H1 (cell line): ENCODE results near the gene KCTD21. TPM values are rescaled to one million over a fixed set of nuclear protein-coding genes. Genes with fewer than 3 reads are reported as not detected.
A peak's percentile ranks its signal among the peaks of the same experiment; 100 is the strongest.
"Not testable (repeated sequence)": the region's sequence is repeated elsewhere in the genome, so short reads cannot be mapped to it uniquely, and the experiment has no call there.

Source experiments
- CTCF ChIA-PET: fragments of 300-600 bp; sonication (Branson Sonifier 250); formaldehyde crosslinking; loops from one replicate; lab custom pipeline; 2021; ENCODE audit not compliant: partially characterized antibody; lab: Charles Lee
- POLR2A ChIA-PET: fragments of 300-600 bp; sonication (Branson Sonifier 250); formaldehyde crosslinking; loops from one replicate; lab custom pipeline; 2021; ENCODE audit warnings: inconsistent platforms; ENCODE audit not compliant: partially characterized antibody; lab: Charles Lee
- DNase-seq, 2 experiments: peaks; one replicate each; pipeline versions ENCODE4 v3.0.0 to v3.0.0-alpha.2; 2010 to 2022; ENCODE audit warnings: low spot score in 2 of 2, low read depth in 1 of 2, mixed read lengths in 1 of 2
- FAIRE-seq: peaks from 2 replicates; lab custom pipeline; 2011; peaks lifted over from hg19 to GRCh38; lab: Jason Lieb, UNC
- H2AFZ ChIP-seq: 2 replicates; pipeline ENCODE4 v1.8.1; 2012; ENCODE audit warnings: low read length, inconsistent platforms
- H2AK5ac ChIP-seq: 2 replicates; pipeline ENCODE4 v1.6.1; 2013; ENCODE audit warnings: low read depth, low read length
- H2BK120ac ChIP-seq: replicated peaks from 2 replicates; pipeline ENCODE3; 2013; ENCODE audit warnings: low read depth, low read length, inconsistent platforms
- H2BK12ac ChIP-seq: 2 replicates; pipeline ENCODE4 v1.6.1; 2013; ENCODE audit warnings: low read depth, low read length
- H2BK15ac ChIP-seq: 2 replicates; pipeline ENCODE4 v1.6.1; 2013; ENCODE audit warnings: low read length
- H2BK20ac ChIP-seq: 2 replicates; pipeline ENCODE4 v1.6.1; 2013; ENCODE audit warnings: low read length
- H2BK5ac ChIP-seq: 2 replicates; pipeline ENCODE4 v1.6.1; 2013; ENCODE audit warnings: low read depth, low read length
- H3K14ac ChIP-seq: 2 replicates; pipeline ENCODE4 v1.6.1; 2013; ENCODE audit warnings: inconsistent platforms; ENCODE audit not compliant: insufficient read length
- H3K18ac ChIP-seq: 2 replicates; pipeline ENCODE4 v1.6.1; 2013; ENCODE audit warnings: low read length; ENCODE audit errors: extremely low read depth
- H3K23ac ChIP-seq: 2 replicates; pipeline ENCODE4 v1.6.1; 2013; ENCODE audit warnings: inconsistent platforms; ENCODE audit not compliant: insufficient read length
- H3K23me2 ChIP-seq: 2 replicates; pipeline ENCODE4 v1.6.1; 2013; ENCODE audit warnings: low read depth, low read length
- H3K27ac ChIP-seq: 2 replicates; pipeline ENCODE4 v1.6.1; 2011; ENCODE audit warnings: low read depth, low read length, inconsistent platforms
- H3K27me3 ChIP-seq, 4 experiments: replicated peaks in 1 of 4; 1 replicate in 1 of 4; 2 replicates in 3 of 4; pipeline versions ENCODE4 v1.6.1 to v1.8.1; 2011 to 2013; ENCODE audit warnings: low read length in 3 of 4, mild to moderate bottlenecking in 3 of 4, inconsistent platforms in 2 of 4, mixed read lengths in 2 of 4, moderate library complexity in 1 of 4; ENCODE audit not compliant: control insufficient read depth in 3 of 4, insufficient read depth in 3 of 4; ENCODE audit errors: extremely low read depth in 1 of 4
- H3K36me3 ChIP-seq, 4 experiments: 2 replicates each; pipeline versions ENCODE4 v1.6.1 to v1.8.1; 2011 to 2013; ENCODE audit warnings: mild to moderate bottlenecking in 4 of 4, low read length in 3 of 4, moderate library complexity in 2 of 4, control low read depth in 1 of 4, inconsistent platforms in 1 of 4; ENCODE audit not compliant: insufficient read depth in 4 of 4, control insufficient read depth in 2 of 4
- H3K4ac ChIP-seq: replicated peaks from 2 replicates; pipeline ENCODE3; 2013; ENCODE audit warnings: low read length, low read depth, mixed read lengths, inconsistent platforms; ENCODE audit not compliant: insufficient read length
- H3K4me1 ChIP-seq, 4 experiments: replicated peaks in 1 of 4; 1 replicate in 1 of 4; 2 replicates in 3 of 4; pipeline versions ENCODE4 v1.6.1 to v1.8.1; 2011 to 2013; ENCODE audit warnings: low read length in 3 of 4, inconsistent platforms in 2 of 4, mixed read lengths in 1 of 4; ENCODE audit not compliant: insufficient read depth in 4 of 4, control insufficient read depth in 3 of 4
- H3K4me2 ChIP-seq, 2 experiments: 2 replicates each; pipeline versions ENCODE4 v1.6.1 to v1.8.1; 2011 to 2013; ENCODE audit warnings: low read depth in 2 of 2, low read length in 2 of 2, control low read depth in 1 of 2, inconsistent platforms in 1 of 2, mild to moderate bottlenecking in 1 of 2; ENCODE audit not compliant: insufficient read depth in 1 of 2
- H3K4me3 ChIP-seq, 4 experiments: fragments of 200-600, 300-600 bp in 1 of 4; sonication (generic), shearing (Covaris generic), sonication (Bioruptor Twin) in 1 of 4; 2 replicates each; pipeline versions ENCODE4 v1.5.1 to v1.8.1; 2011 to 2016; ENCODE audit warnings: low read length in 4 of 4, low read depth in 3 of 4, control low read depth in 2 of 4, inconsistent platforms in 2 of 4, mild to moderate bottlenecking in 2 of 4, mixed read lengths in 1 of 4, moderate library complexity in 1 of 4; ENCODE audit not compliant: insufficient read depth in 2 of 4; ENCODE audit errors: extremely low read depth in 1 of 4
- H3K56ac ChIP-seq: replicated peaks from 2 replicates; pipeline ENCODE3; 2013; ENCODE audit warnings: low read depth, mild to moderate bottlenecking, mixed read lengths, low read length, inconsistent platforms; ENCODE audit not compliant: insufficient read length
- H3K79me1 ChIP-seq: 2 replicates; pipeline ENCODE4 v1.6.1; 2013; ENCODE audit warnings: low read depth, low read length, control low read depth
- H3K79me2 ChIP-seq, 2 experiments: 2 replicates each; pipeline versions ENCODE4 v1.6.1 to v1.8.1; 2012 to 2013; ENCODE audit warnings: low read length in 2 of 2, mild to moderate bottlenecking in 2 of 2, inconsistent platforms in 1 of 2; ENCODE audit not compliant: insufficient read depth in 2 of 2, control insufficient read depth in 1 of 2
- H3K9ac ChIP-seq, 4 experiments: replicated peaks in 1 of 4; 1 replicate in 1 of 4; 2 replicates in 3 of 4; pipeline versions ENCODE4 v1.6.1 to v1.8.1; 2011 to 2013; ENCODE audit warnings: low read depth in 3 of 4, low read length in 3 of 4, control low read depth in 2 of 4, mild to moderate bottlenecking in 2 of 4, moderate library complexity in 2 of 4, inconsistent platforms in 1 of 4; ENCODE audit errors: extremely low read depth in 1 of 4
- H3K9me3 ChIP-seq, 2 experiments: 2 replicates each; pipeline versions ENCODE4 v1.6.1 to v1.8.1; 2012 to 2013; ENCODE audit warnings: mild to moderate bottlenecking in 2 of 2, moderate library complexity in 2 of 2, control low read depth in 1 of 2, inconsistent platforms in 1 of 2, low read depth in 1 of 2, low read length in 1 of 2, mixed read lengths in 1 of 2; ENCODE audit not compliant: insufficient read depth in 2 of 2
- H4K20me1 ChIP-seq, 2 experiments: replicated peaks in 1 of 2; 2 replicates each; pipeline versions ENCODE3 to v1.8.1; 2011 to 2013; ENCODE audit warnings: inconsistent platforms in 2 of 2, low read length in 2 of 2, mild to moderate bottlenecking in 1 of 2; ENCODE audit not compliant: insufficient read depth in 2 of 2, control insufficient read depth in 1 of 2
- H4K5ac ChIP-seq: 2 replicates; pipeline ENCODE4 v1.6.1; 2013; ENCODE audit warnings: low read length, low read depth, mixed read lengths, inconsistent platforms; ENCODE audit not compliant: insufficient read length
- H4K8ac ChIP-seq: 2 replicates; pipeline ENCODE4 v1.8.0; 2013; ENCODE audit warnings: mild to moderate bottlenecking, moderate library complexity, low read length, inconsistent platforms; ENCODE audit not compliant: insufficient read depth; ENCODE audit errors: extremely low read depth
- H4K91ac ChIP-seq: replicated peaks from 2 replicates; pipeline ENCODE3; 2013; ENCODE audit warnings: low read length, mixed read lengths, inconsistent platforms; ENCODE audit not compliant: insufficient read length
- WGBS, 2 experiments: shearing (Covaris generic) in 1 of 2; methylation state at CpG; one replicate each; pipeline versions ENCODE4 v1.1.6 to v1.1.7; 2013 to 2015; ENCODE audit warnings: low lambda C conversion rate in 2 of 2, mixed read lengths in 2 of 2, inconsistent platforms in 1 of 2, low coverage in 1 of 2, missing lambda C conversion rate in 1 of 2; ENCODE audit not compliant: insufficient replicate concordance in 2 of 2, insufficient coverage in 1 of 2, insufficient read length in 1 of 2; ENCODE audit errors: extremely low coverage in 1 of 2, missing lambda C conversion rate in 1 of 2; 5-methylcytosine and 5-hydroxymethylcytosine counted together
- polyA plus RNA-seq, 7 experiments: library from polyadenylated mRNA; depleted of rRNA in 3 of 7; stranded (reverse) in 5 of 7; unstranded in 2 of 7; fragments of >200 nt in 5 of 7; fragments of 200-250 nt in 2 of 7; gene quantifications; 1 replicate in 5 of 7; 2 replicates in 1 of 7; 4 replicates in 1 of 7; pipeline versions ENCODE4 v1.2.1 to v1.2.3, GENCODE V29; 2011 to 2013; ENCODE audit warnings: missing spikeins in 2 of 7, mixed read lengths in 2 of 7
- total RNA-seq: library from RNA; stranded (reverse); fragmentation: NEBNext Ultra II Directional; extraction: Animal tissue kit (Norgen Biotek cat#: 25700); gene quantifications from 2 replicates; pipeline ENCODE4 v1.2.1, GENCODE V29; 2021

Gene KCTD21
- total and polyA plus RNA-seq, 2 of the 8 experiments (the other 6 are each of a cell fraction or from before 2014, with no cell fraction given) = 3.2 to 4.1 TPM

DNA sequence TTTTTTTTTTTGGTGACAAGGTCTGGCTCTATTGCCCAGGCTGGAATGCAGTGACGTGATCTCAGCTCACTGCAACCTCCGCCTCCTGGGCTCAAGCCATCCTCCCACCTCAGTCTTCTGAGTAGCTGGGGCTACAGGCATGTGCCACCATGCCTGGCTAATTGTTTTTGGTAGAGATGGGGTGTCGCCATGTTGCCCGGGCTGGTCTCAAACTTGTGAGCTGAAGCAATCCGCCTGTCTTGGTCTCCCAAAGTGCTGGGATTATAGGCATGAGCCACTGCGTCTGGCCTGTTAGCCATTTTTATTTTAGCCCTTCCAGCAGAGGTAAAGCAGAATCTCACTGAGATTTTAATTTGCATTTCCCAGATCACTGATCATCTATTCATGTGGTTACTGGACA, 44.6 kb upstream of the KCTD21 start:
- H2BK5ac ChIP-seq, H3K79me2 ChIP-seq, H4K5ac ChIP-seq, H3K23ac ChIP-seq, FAIRE-seq, H3K4me3 ChIP-seq, H3K27me3 ChIP-seq, H3K27ac ChIP-seq, POLR2A ChIA-PET, H3K14ac ChIP-seq, H3K23me2 ChIP-seq, H3K79me1 ChIP-seq, H3K4ac ChIP-seq, H2AFZ ChIP-seq, H4K91ac ChIP-seq, H2BK15ac ChIP-seq, H3K4me2 ChIP-seq, H3K56ac ChIP-seq, H2BK12ac ChIP-seq, H2BK20ac ChIP-seq, H3K9ac ChIP-seq, H3K9me3 ChIP-seq, H3K36me3 ChIP-seq, H3K4me1 ChIP-seq, H4K20me1 ChIP-seq, H2BK120ac ChIP-seq, H2AK5ac ChIP-seq, H4K8ac ChIP-seq, H3K18ac ChIP-seq: not testable (repeated sequence)
- CTCF ChIA-PET = interaction anchor here (0.7 to 1.4 kb wide), 3 partner anchors 9 to 196 kb away, joined by 4 to 5 read pairs (median 5); no protein-coding TSS in a partner anchor
- 91% methylated on average over 6 of the region's 6 CpGs; no CpG with 5 or more reads in 1 of the 2 experiments for WGBS, 2 experiments
- DNase-seq = peak in 1 of 2 experiments; percentile 28
